ENCODE data around the gene LYVE1.

- no peak for TF ChIP-seq CTCF (IDR thresholded peaks at IDR 0.05)
- no peak for TF ChIP-seq PBX3 (IDR thresholded peaks at IDR 0.05)
- no peak for TF ChIP-seq TAF1 (IDR thresholded peaks at IDR 0.05; ENCODE audit: borderline replicate concordance, low read depth, low read length)
- no peak for TF ChIP-seq RXRA (IDR thresholded peaks at IDR 0.05; ENCODE audit: borderline replicate concordance, low read depth)
- no peak for TF ChIP-seq SIN3A (IDR thresholded peaks at IDR 0.05; ENCODE audit: borderline replicate concordance, low read depth, low read length)
- TF ChIP-seq POLR2AphosphoS5 (IDR thresholded peaks at IDR 0.05; ENCODE audit: low read depth, low read length), result no peak
- no peak for TF ChIP-seq ZBTB33 (IDR thresholded peaks at IDR 0.05; ENCODE audit: borderline replicate concordance, low read depth)
- no peak for TF ChIP-seq REST (IDR thresholded peaks at IDR 0.05; ENCODE audit: low read depth, low read length)
- no peak for TF ChIP-seq RAD21 (IDR thresholded peaks at IDR 0.05; ENCODE audit: low read length)
- no peak for TF ChIP-seq RCOR1 (IDR thresholded peaks at IDR 0.05; ENCODE audit: low read length)
- TF ChIP-seq ELF1 (IDR thresholded peaks at IDR 0.05), result no peak
- no peak for TF ChIP-seq EP300 (IDR thresholded peaks at IDR 0.05; ENCODE audit: borderline replicate concordance in 1 of 2, low read depth in 1 of 2, low read length in 1 of 2)
- no peak for TF ChIP-seq USF1 (IDR thresholded peaks at IDR 0.05; ENCODE audit: borderline replicate concordance, low read depth)
These were observed 38.2 kb upstream of the LYVE1 start for GRCh38 chr11:10606536-10607208.
